Activated CD8-positive, alpha-beta T cell treated with anti-CD3 and anti-CD28 coated beads, Interleukin-2, amount 10 ng/mL, durations not matched to agents 7 days and 5 days (primary cell): ENCODE measurements around the gene PPARD. TPM values are rescaled to one million over a fixed set of nuclear protein-coding genes. Genes with fewer than 3 reads are reported as not detected.

ENCODE experiments used
- ATAC-seq: fragments of 150-1000 bp; cut with Tn5 transposase; one replicate; pipeline ENCODE4 v1.10.0; 2021; ENCODE audit warnings: moderate library complexity
- CTCF ChIA-PET: fragments of 350-600 bp; sonication (Branson Sonifier 250); formaldehyde crosslinking; loops from one replicate; lab custom pipeline; 2021; ENCODE audit warnings: antibody characterized with exemption; lab: Charles Lee
- POLR2A ChIA-PET: fragments of 350-600 bp; sonication (Branson Sonifier 250); formaldehyde crosslinking; loops from one replicate; lab custom pipeline; 2021; ENCODE audit warnings: antibody characterized with exemption; lab: Charles Lee
- DNase-seq: peaks from one replicate; pipeline ENCODE4 v3.0.0-alpha.2; 2020
- H3K27ac Mint-ChIP-seq: one replicate; pipeline ENCODE4 v1.8.0; 2021; ENCODE audit warnings: mild to moderate bottlenecking, mixed read lengths
- H3K27me3 Mint-ChIP-seq: one replicate; pipeline ENCODE4 v1.8.0; 2021; ENCODE audit warnings: low read depth, mixed read lengths
- H3K36me3 Mint-ChIP-seq: one replicate; pipeline ENCODE4 v1.8.0; 2021; ENCODE audit warnings: low read depth, mixed read lengths
- H3K4me1 Mint-ChIP-seq: one replicate; pipeline ENCODE4 v1.8.0; 2021; ENCODE audit warnings: low read depth, mixed read lengths
- H3K4me3 Mint-ChIP-seq: one replicate; pipeline ENCODE4 v1.8.0; 2021; ENCODE audit warnings: mild to moderate bottlenecking, mixed read lengths
- H3K9me3 Mint-ChIP-seq: one replicate; pipeline ENCODE4 v1.8.0; 2022; ENCODE audit warnings: mixed read lengths; ENCODE audit not compliant: insufficient read depth
- total RNA-seq, 2 experiments: library from RNA; stranded (reverse); gene quantifications; one replicate each; pipeline ENCODE4 v1.2.3, GENCODE V29; 2021

Gene PPARD
- total RNA-seq, 2 experiments from 2014 or later: 36.3 to 36.7 TPM

- H3K4me1 Mint-ChIP-seq: peaks cover 33% of the 10 kb centered on the region
- peak overlapping the region; percentile 81 for H3K27ac Mint-ChIP-seq
- DNase-seq (no peak), ATAC-seq (no peak)
- H3K4me3 Mint-ChIP-seq: no peak overlapping the region
- ChIA-PET POLR2A (no interaction called here), CTCF (interaction anchor here (1.7 to 2.2 kb wide), 4 partner anchors 10 to 48 kb away, joined by 3 to 10 read pairs (median 6); no protein-coding TSS in a partner anchor)
- H3K9me3 Mint-ChIP-seq: no peaks in the 10 kb centered on the region
- peaks cover 20% of the 10 kb centered on the region for H3K36me3 Mint-ChIP-seq
- H3K27me3 Mint-ChIP-seq: no peaks in the 10 kb centered on the region
Measured at GRCh38 chr6:35400901-35401311, 58.5 kb downstream of the PPARD start.

- ATAC-seq (peak; percentile 30), DNase-seq (no peak)
- POLR2A ChIA-PET: interaction anchor here (0.6 to 0.7 kb wide), 2 partner anchors 7 to 66 kb away, joined by 3 to 4 read pairs; no protein-coding TSS in a partner anchor
- Mint-ChIP-seq H3K4me1 (peaks cover 35% of the 10 kb centered on the region), H3K4me3 (peak overlapping the region; percentile 32), H3K36me3 (peaks cover 19% of the 10 kb centered on the region), H3K27ac (peak overlapping the region; percentile 81), H3K27me3 (no peaks in the 10 kb centered on the region), H3K9me3 (no peaks in the 10 kb centered on the region)
- CTCF ChIA-PET: interaction anchor here (0.8 to 2.2 kb wide), 6 partner anchors 8 to 48 kb away, joined by 3 to 10 read pairs (median 6); no protein-coding TSS in a partner anchor
Measured at GRCh38 chr6:35401514-35401913, 59.2 kb downstream of the PPARD start.

- Mint-ChIP-seq H3K4me3 (no peak overlapping the region), H3K9me3 (no peaks in the 10 kb centered on the region), H3K4me1 (peaks cover 31% of the 10 kb centered on the region), H3K36me3 (peaks cover 16% of the 10 kb centered on the region), H3K27me3 (no peaks in the 10 kb centered on the region), H3K27ac (peak overlapping the region; percentile 62)
- ChIA-PET CTCF (interaction anchor here (0.8 to 2.2 kb wide), 3 partner anchors 9 to 47 kb away, joined by 3 to 8 read pairs (median 7); no protein-coding TSS in a partner anchor), POLR2A (interaction anchor here (0.7 kb wide), 1 partner anchor 8 kb away, joined by 3 read pairs; no protein-coding TSS in a partner anchor)
- no peak for DNase-seq
- ATAC-seq: no peak
Measured at GRCh38 chr6:35402136-35402855, 59.9 kb downstream of the PPARD start.

GRCh38 chr6:35402856-35403191 lies 60.5 kb downstream of the PPARD start:
- H3K36me3 Mint-ChIP-seq: peaks cover 13% of the 10 kb centered on the region
- CTCF ChIA-PET: no interaction called here
- ATAC-seq (no peak), DNase-seq (no peak)
- POLR2A ChIA-PET: no interaction called here
- H3K27ac Mint-ChIP-seq: no peak overlapping the region
- no peak overlapping the region for H3K4me3 Mint-ChIP-seq
- no peaks in the 10 kb centered on the region for H3K9me3 Mint-ChIP-seq
- peaks cover 28% of the 10 kb centered on the region for H3K4me1 Mint-ChIP-seq
- no peaks in the 10 kb centered on the region for H3K27me3 Mint-ChIP-seq

GRCh38 chr6:35403544-35404442 lies 61.4 kb downstream of the PPARD start:
- DNase-seq (no peak), ATAC-seq (no peak)
- ChIA-PET POLR2A (interaction anchor here (1.3 kb wide), 1 partner anchor 11 kb away, joined by 3 read pairs; no protein-coding TSS in a partner anchor), CTCF (no interaction called here)
- no peaks in the 10 kb centered on the region for H3K9me3 Mint-ChIP-seq
- H3K4me1 Mint-ChIP-seq: peaks cover 37% of the 10 kb centered on the region
- peak overlapping the region; percentile 4 for H3K27ac Mint-ChIP-seq
- H3K36me3 Mint-ChIP-seq: peaks cover 7% of the 10 kb centered on the region
- no peak overlapping the region for H3K4me3 Mint-ChIP-seq
- no peaks in the 10 kb centered on the region for H3K27me3 Mint-ChIP-seq

- ChIA-PET CTCF (interaction anchor here (0.7 to 2.8 kb wide), 6 partner anchors 13 to 109 kb away, joined by 3 to 9 read pairs (median 4); partner anchors contain the start of gene DEF6), POLR2A (no interaction called here)
- Mint-ChIP-seq H3K27me3 (no peaks in the 10 kb centered on the region), H3K27ac (no peak overlapping the region), H3K36me3 (peaks cover 15% of the 10 kb centered on the region), H3K4me3 (no peak overlapping the region), H3K9me3 (no peaks in the 10 kb centered on the region), H3K4me1 (peaks cover 45% of the 10 kb centered on the region)
- no peak for ATAC-seq
- DNase-seq: no peak
Measured at GRCh38 chr6:35406711-35407485, 64.5 kb downstream of the PPARD start.

GRCh38 chr6:35409245-35409644 lies 66.9 kb downstream of the PPARD start:
- no peaks in the 10 kb centered on the region for H3K27me3 Mint-ChIP-seq
- ATAC-seq (no peak), DNase-seq (no peak)
- ChIA-PET POLR2A (interaction anchor here (0.6 kb wide), 1 partner anchor 38 kb away, joined by 4 read pairs; no protein-coding TSS in a partner anchor), CTCF (interaction anchor here (0.7 to 2.8 kb wide), 3 partner anchors 9 to 48 kb away, joined by 3 to 7 read pairs (median 5); no protein-coding TSS in a partner anchor)
- H3K36me3 Mint-ChIP-seq: peaks cover 33% of the 10 kb centered on the region
- peaks cover 52% of the 10 kb centered on the region for H3K4me1 Mint-ChIP-seq
- H3K4me3 Mint-ChIP-seq: no peak overlapping the region
- no peaks in the 10 kb centered on the region for H3K9me3 Mint-ChIP-seq
- peak overlapping the region; percentile 87 for H3K27ac Mint-ChIP-seq

GRCh38 chr6:35410131-35410530 lies 67.8 kb downstream of the PPARD start:
- Mint-ChIP-seq H3K9me3 (no peaks in the 10 kb centered on the region), H3K27me3 (no peaks in the 10 kb centered on the region), H3K4me3 (no peak overlapping the region), H3K27ac (peak overlapping the region; percentile 87), H3K36me3 (peaks cover 41% of the 10 kb centered on the region), H3K4me1 (peaks cover 61% of the 10 kb centered on the region)
- ATAC-seq (no peak), DNase-seq (no peak)
- CTCF ChIA-PET: interaction anchor here (1.2 kb wide), 1 partner anchor 69 kb away, joined by 4 read pairs; no protein-coding TSS in a partner anchor
- POLR2A ChIA-PET: no interaction called here

GRCh38 chr6:35411066-35411465 lies 68.7 kb downstream of the PPARD start:
- H3K9me3 Mint-ChIP-seq: no peaks in the 10 kb centered on the region
- peak; percentile 69 for DNase-seq
- ChIA-PET CTCF (interaction anchor here (0.8 to 2.0 kb wide), 10 partner anchors 9 to 108 kb away, joined by 3 to 10 read pairs (median 4); partner anchors contain the start of gene RPL10A), POLR2A (no interaction called here)
- peaks cover 67% of the 10 kb centered on the region for H3K4me1 Mint-ChIP-seq
- peaks cover 48% of the 10 kb centered on the region for H3K36me3 Mint-ChIP-seq
- no peaks in the 10 kb centered on the region for H3K27me3 Mint-ChIP-seq
- peak; percentile 85 for ATAC-seq
- H3K4me3 Mint-ChIP-seq: peak overlapping the region; percentile 62
- H3K27ac Mint-ChIP-seq: peak overlapping the region; percentile 87

- POLR2A ChIA-PET: no interaction called here
- Mint-ChIP-seq H3K9me3 (no peaks in the 10 kb centered on the region), H3K4me3 (no peak overlapping the region), H3K27ac (peak overlapping the region; percentile 87), H3K4me1 (peaks cover 74% of the 10 kb centered on the region), H3K27me3 (no peaks in the 10 kb centered on the region), H3K36me3 (peaks cover 53% of the 10 kb centered on the region)
- CTCF ChIA-PET: interaction anchor here (1.1 to 2.0 kb wide), 4 partner anchors 8 to 70 kb away, joined by 4 to 10 read pairs (median 5); partner anchors contain the start of gene RPL10A
- DNase-seq (no peak), ATAC-seq (no peak)
Measured at GRCh38 chr6:35412102-35412501, 69.7 kb downstream of the PPARD start.
